ENCODE data around the gene PSME3IP1. TPM values are rescaled to one million over a fixed set of nuclear protein-coding genes. Genes with fewer than 3 reads are reported as not detected.

The PSME3IP1 gene
- total and polyA plus RNA-seq, 2 of the 8 experiments (the other 6 are each of a cell fraction or from before 2014, with no cell fraction given) = 95.1 to 98.3 TPM

GRCh38 chr16:57202095-57202886, 16.5 kb upstream of the PSME3IP1 start:
- Histone ChIP-seq H2BK20ac (ENCODE audit: low read length) (no peak overlapping the region), H3K4me2 (ENCODE audit: insufficient read depth in 1 of 2, low read depth in 2 of 2, low read length in 2 of 2) (no peak overlapping the region), H3K23me2 (ENCODE audit: low read depth, low read length) (no peaks in the 10 kb centered on the region), H3K9ac (replicated peaks in 1 of 4; ENCODE audit: extremely low read depth in 1 of 4, low read depth in 3 of 4, low read length in 3 of 4) (no peak overlapping the region), H3K9me3 (ENCODE audit: insufficient read depth in 2 of 2, low read depth in 1 of 2, low read length in 1 of 2) (peaks cover 0 to 7% of the 10 kb centered on the region in 2 experiments; a peak in 2 of 4 replicates), H3K56ac (replicated peaks; ENCODE audit: insufficient read length, low read depth, low read length) (no peak overlapping the region), H2AK5ac (ENCODE audit: low read depth, low read length) (no peak overlapping the region), H4K20me1 (replicated peaks in 1 of 2; ENCODE audit: control insufficient read depth in 1 of 2, insufficient read depth in 2 of 2, low read length in 2 of 2) (peaks cover 0 to 1% of the 10 kb centered on the region in 2 experiments), H3K79me2 (ENCODE audit: control insufficient read depth in 1 of 2, insufficient read depth in 2 of 2, low read length in 2 of 2) (peaks cover 0 to 11% of the 10 kb centered on the region in 2 experiments; a peak in 1 of 4 replicates), H3K36me3 (ENCODE audit: control insufficient read depth in 2 of 4, insufficient read depth in 4 of 4, low read length in 3 of 4) (peaks cover 0 to 21% (median 8%) of the 10 kb centered on the region in 4 experiments; a peak in 6 of 8 replicates), H2BK5ac (ENCODE audit: low read depth, low read length) (no peak overlapping the region), H3K4me3 (ENCODE audit: extremely low read depth in 1 of 4, insufficient read depth in 2 of 4, low read depth in 3 of 4, low read length in 4 of 4) (no peak overlapping the region), H3K23ac (ENCODE audit: insufficient read length) (no peak overlapping the region), H3K4ac (replicated peaks; ENCODE audit: insufficient read length, low read depth, low read length) (no peak overlapping the region), H3K4me1 (replicated peaks in 1 of 4; ENCODE audit: control insufficient read depth in 3 of 4, insufficient read depth in 4 of 4, low read length in 3 of 4) (no peaks in the 10 kb centered on the region), H4K91ac (replicated peaks; ENCODE audit: insufficient read length, low read length) (no peak overlapping the region), H2BK120ac (replicated peaks; ENCODE audit: low read depth, low read length) (no peak overlapping the region), H4K8ac (ENCODE audit: extremely low read depth, insufficient read depth, low read length) (no peak overlapping the region), H3K27ac (ENCODE audit: low read depth, low read length) (no peak overlapping the region), H3K79me1 (ENCODE audit: low read depth, low read length) (no peaks in the 10 kb centered on the region), H3K27me3 (replicated peaks in 1 of 4; ENCODE audit: control insufficient read depth in 3 of 4, extremely low read depth in 1 of 4, insufficient read depth in 3 of 4, low read length in 3 of 4) (no peaks in the 10 kb centered on the region), H4K5ac (ENCODE audit: insufficient read length, low read depth, low read length) (no peak overlapping the region), H3K14ac (ENCODE audit: insufficient read length) (no peak overlapping the region), H2BK15ac (ENCODE audit: low read length) (no peak overlapping the region), H3K18ac (ENCODE audit: extremely low read depth, low read length) (no peak overlapping the region), H2AFZ (ENCODE audit: low read length) (no peak overlapping the region), H2BK12ac (ENCODE audit: low read depth, low read length) (no peak overlapping the region)
- DNase-seq (ENCODE audit: low read depth in 1 of 2, low spot score in 2 of 2) (no peak), FAIRE-seq (no peak)
- ChIA-PET CTCF (ENCODE audit: partially characterized antibody) (interaction anchor here (0.7 kb wide), 1 partner anchor 9 kb away, joined by 4 read pairs; no protein-coding TSS in a partner anchor), POLR2A (ENCODE audit: partially characterized antibody) (no interaction called here)
- 80% methylated on average over 7 of the region's 7 CpGs; no CpG with 5 or more reads in 1 of the 2 experiments for WGBS, 2 experiments (ENCODE audit: extremely low coverage in 1 of 2, insufficient coverage in 1 of 2, insufficient read length in 1 of 2, insufficient replicate concordance in 2 of 2, low coverage in 1 of 2, low lambda C conversion rate in 2 of 2, missing lambda C conversion rate in 1 of 2)
- TF ChIP-seq GTF2F1 (IDR thresholded peaks at IDR 0.05; ENCODE audit: borderline replicate concordance, low read depth, low read length) (no peak), SP2 (IDR thresholded peaks at IDR 0.05; ENCODE audit: low read length) (no peak), ZNF274 (IDR thresholded peaks at IDR 0.05; ENCODE audit: borderline replicate concordance, extremely low read depth, low read length) (no peak), CEBPB (IDR thresholded peaks at IDR 0.05; ENCODE audit: low read depth, low read length) (no peak), GABPA (IDR thresholded peaks at IDR 0.05; ENCODE audit: borderline replicate concordance, insufficient read depth, low read length) (no peak), JUN (IDR thresholded peaks at IDR 0.05; ENCODE audit: low read depth, low read length) (no peak), POLR2AphosphoS5 (IDR thresholded peaks at IDR 0.05; ENCODE audit: low read depth, low read length) (no peak)
